ENCODE results near the gene PHF21A. TPM values are rescaled to one million over a fixed set of nuclear protein-coding genes. Genes with fewer than 3 reads are reported as not detected.

The PHF21A gene
- total RNA-seq, 1 donor from 2014 or later = 71.1 TPM

GRCh38 chr11:45917623-45918330 lies 203.5 kb downstream of the PHF21A start, which contains the start of gene PEX16:
PEX16 (minus strand) TSS chr11:45917877; CDS start chr11:45917811, 66 bp downstream.
- peak; percentile 94 for DNase-seq
- Mint-ChIP-seq H3K36me3 (ENCODE audit: unreplicated experiment) (no peaks in the 10 kb centered on the region), H3K9me3 (ENCODE audit: unreplicated experiment) (peaks cover 10% of the 10 kb centered on the region), H3K27ac (ENCODE audit: unreplicated experiment) (peak within 1 kb of the TSS; percentile 97), H3K4me1 (ENCODE audit: low read depth, unreplicated experiment) (peaks cover 3% of the 10 kb centered on the region), H3K27me3 (ENCODE audit: unreplicated experiment) (peaks cover 8% of the 10 kb centered on the region), H3K4me3 (ENCODE audit: unreplicated experiment) (peak within 1 kb of the TSS; percentile 94)
- TF ChIP-seq, protein P1, sequence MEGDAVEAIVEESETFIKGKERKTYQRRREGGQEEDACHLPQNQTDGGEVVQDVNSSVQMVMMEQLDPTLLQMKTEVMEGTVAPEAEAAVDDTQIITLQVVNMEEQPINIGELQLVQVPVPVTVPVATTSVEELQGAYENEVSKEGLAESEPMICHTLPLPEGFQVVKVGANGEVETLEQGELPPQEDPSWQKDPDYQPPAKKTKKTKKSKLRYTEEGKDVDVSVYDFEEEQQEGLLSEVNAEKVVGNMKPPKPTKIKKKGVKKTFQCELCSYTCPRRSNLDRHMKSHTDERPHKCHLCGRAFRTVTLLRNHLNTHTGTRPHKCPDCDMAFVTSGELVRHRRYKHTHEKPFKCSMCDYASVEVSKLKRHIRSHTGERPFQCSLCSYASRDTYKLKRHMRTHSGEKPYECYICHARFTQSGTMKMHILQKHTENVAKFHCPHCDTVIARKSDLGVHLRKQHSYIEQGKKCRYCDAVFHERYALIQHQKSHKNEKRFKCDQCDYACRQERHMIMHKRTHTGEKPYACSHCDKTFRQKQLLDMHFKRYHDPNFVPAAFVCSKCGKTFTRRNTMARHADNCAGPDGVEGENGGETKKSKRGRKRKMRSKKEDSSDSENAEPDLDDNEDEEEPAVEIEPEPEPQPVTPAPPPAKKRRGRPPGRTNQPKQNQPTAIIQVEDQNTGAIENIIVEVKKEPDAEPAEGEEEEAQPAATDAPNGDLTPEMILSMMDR (IDR thresholded peaks at IDR 0.05; ENCODE audit: partially characterized antibody, unreplicated experiment) = no peak

GRCh38 chr11:45917286-45917622 lies 204.0 kb downstream of the PHF21A start:
- DNase-seq = no peak
- H3K27ac Mint-ChIP-seq (ENCODE audit: unreplicated experiment) = peak overlapping the region; percentile 97
- H3K4me1 Mint-ChIP-seq (ENCODE audit: low read depth, unreplicated experiment) = peaks cover 3% of the 10 kb centered on the region
- TF ChIP-seq, protein P1 (IDR thresholded peaks at IDR 0.05; ENCODE audit: partially characterized antibody, unreplicated experiment) = no peak
- peaks cover 10% of the 10 kb centered on the region for H3K9me3 Mint-ChIP-seq (ENCODE audit: unreplicated experiment)
- no peaks in the 10 kb centered on the region for H3K36me3 Mint-ChIP-seq (ENCODE audit: unreplicated experiment)
- peak overlapping the region; percentile 94 for H3K4me3 Mint-ChIP-seq (ENCODE audit: unreplicated experiment)
- H3K27me3 Mint-ChIP-seq (ENCODE audit: unreplicated experiment) = peaks cover 8% of the 10 kb centered on the region

DNA sequence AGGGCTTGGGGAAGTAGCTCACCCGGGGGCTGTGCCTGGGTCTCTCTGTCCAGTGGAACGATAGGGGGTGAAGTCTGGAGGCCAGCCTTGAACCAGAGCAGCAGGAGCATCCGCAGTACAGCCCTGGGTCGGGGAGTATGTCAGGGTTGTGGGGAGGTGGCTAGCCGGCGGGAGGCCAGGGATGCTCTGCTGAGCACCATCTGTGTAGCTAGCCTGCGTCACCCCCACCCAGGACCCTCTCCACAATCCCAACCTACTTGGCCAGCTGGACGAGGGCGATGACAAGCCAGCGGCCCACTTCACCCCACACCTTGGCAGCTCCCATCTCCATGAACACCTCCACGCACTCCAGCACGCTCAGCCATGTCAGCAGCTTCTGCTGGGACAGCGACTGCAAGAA lies 205.8 kb downstream of the PHF21A start:
- peaks cover 3% of the 10 kb centered on the region for H3K27me3 Mint-ChIP-seq (ENCODE audit: unreplicated experiment)
- H3K9me3 Mint-ChIP-seq (ENCODE audit: unreplicated experiment) = peaks cover 8% of the 10 kb centered on the region
- no peak overlapping the region for H3K27ac Mint-ChIP-seq (ENCODE audit: unreplicated experiment)
- peak overlapping the region; percentile 38 for H3K4me3 Mint-ChIP-seq (ENCODE audit: unreplicated experiment)
- H3K4me1 Mint-ChIP-seq (ENCODE audit: low read depth, unreplicated experiment) = peaks cover 3% of the 10 kb centered on the region
- no peak for DNase-seq
- TF ChIP-seq, protein P1 (IDR thresholded peaks at IDR 0.05; ENCODE audit: partially characterized antibody, unreplicated experiment) = no peak
- no peaks in the 10 kb centered on the region for H3K36me3 Mint-ChIP-seq (ENCODE audit: unreplicated experiment)

GRCh38 chr11:45913942-45914635 lies 207.2 kb downstream of the PHF21A start:
- Mint-ChIP-seq H3K27ac (ENCODE audit: unreplicated experiment) (no peak overlapping the region), H3K4me1 (ENCODE audit: low read depth, unreplicated experiment) (peaks cover 3% of the 10 kb centered on the region), H3K27me3 (ENCODE audit: unreplicated experiment) (peaks cover 3% of the 10 kb centered on the region), H3K36me3 (ENCODE audit: unreplicated experiment) (no peaks in the 10 kb centered on the region), H3K4me3 (ENCODE audit: unreplicated experiment) (no peak overlapping the region), H3K9me3 (ENCODE audit: unreplicated experiment) (peaks cover 6% of the 10 kb centered on the region)
- DNase-seq = no peak
- TF ChIP-seq, protein P1 (IDR thresholded peaks at IDR 0.05; ENCODE audit: partially characterized antibody, unreplicated experiment) = no peak

- peaks cover 8% of the 10 kb centered on the region for H3K9me3 Mint-ChIP-seq (ENCODE audit: unreplicated experiment)
Observed at GRCh38 chr11:45913514-45913913, 207.7 kb downstream of the PHF21A start.

More at GRCh38 chr11:45913514-45913913, 207.7 kb downstream of the PHF21A start:
- peaks cover 4% of the 10 kb centered on the region for H3K4me1 Mint-ChIP-seq (ENCODE audit: low read depth, unreplicated experiment)
- TF ChIP-seq, protein P1 (IDR thresholded peaks at IDR 0.05; ENCODE audit: partially characterized antibody, unreplicated experiment) = no peak
- H3K36me3 Mint-ChIP-seq (ENCODE audit: unreplicated experiment) = peaks cover 3% of the 10 kb centered on the region
- no peak overlapping the region for H3K4me3 Mint-ChIP-seq (ENCODE audit: unreplicated experiment)
- DNase-seq = no peak
- peaks cover 6% of the 10 kb centered on the region for H3K27me3 Mint-ChIP-seq (ENCODE audit: unreplicated experiment)
- H3K27ac Mint-ChIP-seq (ENCODE audit: unreplicated experiment) = no peak overlapping the region

All from glutamatergic neuron (in vitro differentiated cells).